ENCODE results near the gene PROX2.

PROX2 gene

GRCh38 chr14:74908861-74909341 lies 33.0 kb upstream of the PROX2 start:
- no peak for DNase-seq

- DNase-seq = no peak
Measured at GRCh38 chr14:74907744-74908143, 31.8 kb upstream of the PROX2 start.

- no peak for DNase-seq
Measured at GRCh38 chr14:74906925-74907521, 31.1 kb upstream of the PROX2 start.

GRCh38 chr14:74905595-74906142 lies 29.7 kb upstream of the PROX2 start:
- DNase-seq = peak; percentile 44

GRCh38 chr14:74904635-74905503 lies 28.9 kb upstream of the PROX2 start:
- no peak for DNase-seq

- no peak for DNase-seq
Measured at GRCh38 chr14:74902941-74903705, 27.2 kb upstream of the PROX2 start.

GRCh38 chr14:74898694-74899093 lies 22.7 kb upstream of the PROX2 start:
- DNase-seq = no peak

GRCh38 chr14:74898083-74898482 lies 22.1 kb upstream of the PROX2 start:
- no peak for DNase-seq

GRCh38 chr14:74897642-74898041 lies 21.7 kb upstream of the PROX2 start:
- DNase-seq = no peak

- no peak for DNase-seq
Measured at GRCh38 chr14:74896400-74896799, 20.5 kb upstream of the PROX2 start.

GRCh38 chr14:74893614-74894091 lies 17.7 kb upstream of the PROX2 start:
- peak; percentile 90 for DNase-seq

GRCh38 chr14:74892745-74893144 lies 16.8 kb upstream of the PROX2 start:
- DNase-seq = peak; percentile 43

GRCh38 chr14:74891870-74892269 lies 15.9 kb upstream of the PROX2 start:
- no peak for DNase-seq

GRCh38 chr14:74890262-74890661 lies 14.3 kb upstream of the PROX2 start:
- no peak for DNase-seq

GRCh38 chr14:74888164-74889158 lies 12.5 kb upstream of the PROX2 start:
- DNase-seq = no peak

- no peak for DNase-seq
Measured at GRCh38 chr14:74886001-74886400, 10.1 kb upstream of the PROX2 start.

- DNase-seq = peak; percentile 23
Measured at GRCh38 chr14:74882103-74882920, 6.4 kb upstream of the PROX2 start.

- peak; percentile 78 for DNase-seq
Measured at GRCh38 chr14:74881431-74882102, 5.6 kb upstream of the PROX2 start, which contains the start of gene DLST. DLST (plus strand) TSS chr14:74881916; CDS start chr14:74881954, 38 bp downstream.

- DNase-seq = no peak
Measured at GRCh38 chr14:74879427-74880182, 3.7 kb upstream of the PROX2 start.

Data from MV-4-11 (cell line).